Epithelial cell of prostate (primary cell): ENCODE measurements around the gene SPATA25.
"Not testable (repeated sequence)": the region's sequence is repeated elsewhere in the genome, so short reads cannot be mapped to it uniquely, and the experiment has no call there.

Experiments
- DNase-seq: peaks from one replicate; pipeline ENCODE4 v3.0.0-alpha.2; 2011; ENCODE audit warnings: low read depth, low spot score
- H3K27ac ChIP-seq: fragments of 450-650 bp; 2 replicates; pipeline ENCODE4 v1.5.1; 2017; ENCODE audit warnings: mild to moderate bottlenecking

Gene SPATA25

GRCh38 chr20:45887346-45887715, at the start of gene SPATA25:
SPATA25 (minus strand) TSS chr20:45887622; CDS start chr20:45887590, 32 bp downstream.
- no peak within 1 kb of the TSS for H3K27ac ChIP-seq
- no peak for DNase-seq

GRCh38 chr20:45935416-45936046, 48.1 kb upstream of the SPATA25 start:
- H3K27ac ChIP-seq: peak overlapping the region; percentile 97
- no peak for DNase-seq

GRCh38 chr20:45934586-45935415, 47.4 kb upstream of the SPATA25 start, which contains the start of gene PCIF1:
PCIF1 (plus strand) TSS chr20:45934683; CDS start chr20:45939000, 4,317 bp downstream.
- peak within 1 kb of the TSS; percentile 97 for H3K27ac ChIP-seq
- DNase-seq: peak; percentile 62

- H3K27ac ChIP-seq: peak overlapping the region; percentile 97
- DNase-seq: no peak
Measured at GRCh38 chr20:45934046-45934585, 46.7 kb upstream of the SPATA25 start.

- DNase-seq: no peak
- H3K27ac ChIP-seq: peak overlapping the region; percentile 97
Measured at GRCh38 chr20:45933266-45934045, 46.0 kb upstream of the SPATA25 start.

- DNase-seq: not testable (repeated sequence)
Measured at GRCh38 chr20:45931680-45932079, 44.3 kb upstream of the SPATA25 start.

GRCh38 chr20:45927071-45927878, 39.9 kb upstream of the SPATA25 start:
- DNase-seq: no peak
- H3K27ac ChIP-seq: no peak overlapping the region

More at GRCh38 chr20:45931680-45932079, 44.3 kb upstream of the SPATA25 start:
- not testable (repeated sequence) for H3K27ac ChIP-seq

GRCh38 chr20:45926731-45927070, 39.3 kb upstream of the SPATA25 start:
- no peak for DNase-seq
- H3K27ac ChIP-seq: no peak overlapping the region

- H3K27ac ChIP-seq: no peak overlapping the region
- DNase-seq: no peak
Measured at GRCh38 chr20:45925821-45926506, 38.5 kb upstream of the SPATA25 start.

GRCh38 chr20:45924391-45925261, 37.2 kb upstream of the SPATA25 start:
- DNase-seq: no peak
- H3K27ac ChIP-seq: no peak overlapping the region

GRCh38 chr20:45921337-45922189, 34.1 kb upstream of the SPATA25 start:
- DNase-seq: no peak
- no peak overlapping the region for H3K27ac ChIP-seq

GRCh38 chr20:45920462-45921336, 33.3 kb upstream of the SPATA25 start:
- no peak for DNase-seq
- no peak overlapping the region for H3K27ac ChIP-seq

- H3K27ac ChIP-seq: no peak overlapping the region
- DNase-seq: no peak
Measured at GRCh38 chr20:45919542-45920399, 32.3 kb upstream of the SPATA25 start.

- no peak for DNase-seq
- H3K27ac ChIP-seq: no peak overlapping the region
Measured at GRCh38 chr20:45918779-45919537, 31.5 kb upstream of the SPATA25 start.
